Germinal center (tissue), 1 donor: ENCODE data around the gene FSD1.
"Not testable (repeated sequence)": the region's sequence is repeated elsewhere in the genome, so short reads cannot be mapped to it uniquely, and the experiment has no call there.

Experiments used
- DNase-seq: peaks from one replicate; pipeline ENCODE4 v3.0.0; 2012; ENCODE audit warnings: mixed read lengths, low spot score

FSD1 gene

GRCh38 chr19:4345342-4346019 lies 41.1 kb downstream of the FSD1 start:
- DNase-seq: no peak

GRCh38 chr19:4346020-4346383 lies 41.6 kb downstream of the FSD1 start:
- no peak for DNase-seq

GRCh38 chr19:4347521-4347920 lies 43.1 kb downstream of the FSD1 start:
- DNase-seq: no peak

GRCh38 chr19:4349225-4349624 lies 44.8 kb downstream of the FSD1 start:
- not testable (repeated sequence) for DNase-seq

GRCh38 chr19:4350111-4350510 lies 45.7 kb downstream of the FSD1 start:
- DNase-seq: no peak

DNA sequence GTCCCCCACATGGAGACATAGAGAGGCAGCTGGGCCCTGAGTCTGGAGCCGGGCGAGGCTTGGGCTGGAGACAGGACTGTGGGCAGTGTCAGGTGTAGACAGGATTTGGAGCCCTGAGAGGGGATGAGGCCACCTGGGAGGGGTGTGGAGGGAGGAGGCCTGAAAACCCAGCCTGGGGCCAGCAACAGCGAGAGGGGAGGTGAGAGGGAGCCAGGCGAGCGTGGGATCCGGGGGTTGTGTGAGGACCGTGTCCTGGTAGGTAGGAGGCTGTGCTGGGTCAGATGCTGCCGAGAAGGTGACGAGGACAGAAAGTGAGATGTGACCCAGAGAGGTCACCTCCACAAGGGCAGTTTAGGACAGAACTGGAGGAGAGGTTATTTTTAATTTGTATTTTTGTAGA lies 46.3 kb downstream of the FSD1 start:
- DNase-seq: no peak

- DNase-seq: peak; percentile 79
These were observed 48.3 kb downstream of the FSD1 start for GRCh38 chr19:4352701-4353121.

GRCh38 chr19:4354282-4354681 lies 49.9 kb downstream of the FSD1 start:
- DNase-seq: no peak

GRCh38 chr19:4354897-4355296 lies 50.5 kb downstream of the FSD1 start:
- no peak for DNase-seq

DNA sequence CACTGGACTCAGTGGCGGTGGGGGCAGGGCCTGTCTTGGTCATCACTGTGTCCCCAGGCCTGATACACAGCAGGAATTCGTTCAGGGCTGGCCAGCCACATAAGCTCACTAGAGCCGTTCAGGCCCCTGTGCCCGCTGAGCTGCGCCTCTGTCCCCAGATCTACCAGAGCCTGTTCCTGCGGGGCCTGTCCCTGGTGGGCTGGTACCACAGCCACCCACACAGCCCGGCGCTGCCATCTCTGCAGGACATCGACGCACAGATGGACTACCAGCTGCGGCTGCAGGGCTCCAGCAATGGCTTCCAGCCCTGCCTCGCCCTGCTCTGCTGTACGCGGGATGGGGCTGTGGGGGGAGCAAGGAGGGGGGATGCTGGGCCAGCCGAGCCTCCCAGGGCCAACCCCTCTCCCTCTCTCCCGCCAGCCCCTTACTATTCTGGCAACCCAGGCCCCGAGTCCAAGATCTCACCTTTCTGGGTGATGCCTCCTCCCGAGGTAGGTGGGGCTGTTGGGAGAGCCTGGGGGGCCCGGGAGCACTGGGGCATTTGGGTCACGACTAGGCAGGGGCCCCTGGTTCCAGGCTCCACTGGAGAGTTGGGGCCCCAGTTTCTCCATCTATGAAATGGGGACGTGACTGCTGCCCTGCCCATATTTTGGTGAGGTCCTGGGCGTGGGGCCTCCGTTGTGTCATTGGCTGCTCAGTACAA lies 52.8 kb downstream of the FSD1 start:
- DNase-seq: no peak

DNA sequence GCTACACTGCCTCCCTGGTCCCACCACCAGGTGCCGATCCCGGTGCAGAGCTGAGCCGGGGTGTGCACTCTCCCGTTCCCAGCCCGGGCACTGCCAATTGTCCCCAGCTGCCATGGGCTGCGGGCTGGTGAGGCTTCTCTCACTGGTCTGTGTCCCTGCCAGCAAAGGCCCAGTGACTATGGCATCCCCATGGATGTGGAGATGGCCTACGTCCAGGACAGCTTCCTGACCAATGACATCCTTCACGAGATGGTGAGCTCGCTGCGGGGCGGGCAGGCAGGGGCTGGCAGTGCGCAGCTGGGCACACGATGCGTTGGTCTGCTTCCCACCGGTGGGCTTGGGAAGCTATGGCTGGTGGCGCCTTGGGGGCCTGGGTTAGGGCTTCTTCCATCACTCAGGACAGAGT lies 53.5 kb downstream of the FSD1 start:
- DNase-seq: no peak

GRCh38 chr19:4358709-4359626 lies 54.6 kb downstream of the FSD1 start:
- no peak for DNase-seq

DNA sequence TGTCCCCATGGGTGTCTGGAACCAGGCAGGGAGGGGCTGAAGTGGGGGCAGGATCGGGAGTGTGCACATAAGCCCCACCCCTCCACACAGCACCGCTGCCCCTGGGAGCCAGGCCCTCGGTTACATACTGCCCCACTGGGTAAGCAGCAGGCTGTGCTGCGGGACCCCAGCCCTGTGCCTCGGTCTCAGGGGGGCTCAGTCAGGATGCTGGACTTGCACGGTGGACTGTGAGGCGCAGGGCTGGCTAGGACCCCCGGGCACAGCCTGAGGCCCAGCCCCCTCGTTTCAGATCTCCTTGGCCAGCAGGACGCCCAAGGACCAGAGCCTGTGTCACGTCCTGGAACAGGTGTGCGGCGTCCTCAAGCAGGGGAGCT lies 55.2 kb downstream of the FSD1 start:
- DNase-seq: no peak

GRCh38 chr19:4360081-4360569 lies 55.7 kb downstream of the FSD1 start:
- DNase-seq: no peak

DNA sequence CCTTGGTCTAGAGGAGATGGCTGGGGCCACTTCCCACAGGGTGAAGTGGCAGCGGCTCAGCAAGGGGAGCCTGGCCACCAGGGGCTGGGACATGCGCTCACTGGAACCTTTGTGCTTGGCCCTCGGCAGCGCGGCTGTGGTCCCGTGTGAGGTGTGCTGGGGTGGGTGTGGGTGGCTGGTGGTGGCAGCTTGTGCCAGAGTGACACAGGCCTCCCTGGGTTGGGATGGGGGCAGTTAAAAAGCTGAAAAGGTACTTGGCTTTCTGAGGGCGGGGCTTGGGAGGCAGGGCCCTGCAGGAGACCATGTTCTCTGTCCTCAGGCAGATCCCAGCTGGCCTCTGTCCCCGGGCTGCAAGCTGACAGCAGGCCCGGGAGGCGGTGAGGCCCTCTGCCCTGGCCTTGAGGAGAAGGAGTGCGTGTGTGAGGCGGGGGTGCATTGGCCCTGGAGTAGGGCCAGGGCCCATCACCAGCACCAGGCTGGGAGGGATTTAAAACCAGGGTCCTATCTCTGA lies 56.3 kb downstream of the FSD1 start:
- DNase-seq: no peak

DNA sequence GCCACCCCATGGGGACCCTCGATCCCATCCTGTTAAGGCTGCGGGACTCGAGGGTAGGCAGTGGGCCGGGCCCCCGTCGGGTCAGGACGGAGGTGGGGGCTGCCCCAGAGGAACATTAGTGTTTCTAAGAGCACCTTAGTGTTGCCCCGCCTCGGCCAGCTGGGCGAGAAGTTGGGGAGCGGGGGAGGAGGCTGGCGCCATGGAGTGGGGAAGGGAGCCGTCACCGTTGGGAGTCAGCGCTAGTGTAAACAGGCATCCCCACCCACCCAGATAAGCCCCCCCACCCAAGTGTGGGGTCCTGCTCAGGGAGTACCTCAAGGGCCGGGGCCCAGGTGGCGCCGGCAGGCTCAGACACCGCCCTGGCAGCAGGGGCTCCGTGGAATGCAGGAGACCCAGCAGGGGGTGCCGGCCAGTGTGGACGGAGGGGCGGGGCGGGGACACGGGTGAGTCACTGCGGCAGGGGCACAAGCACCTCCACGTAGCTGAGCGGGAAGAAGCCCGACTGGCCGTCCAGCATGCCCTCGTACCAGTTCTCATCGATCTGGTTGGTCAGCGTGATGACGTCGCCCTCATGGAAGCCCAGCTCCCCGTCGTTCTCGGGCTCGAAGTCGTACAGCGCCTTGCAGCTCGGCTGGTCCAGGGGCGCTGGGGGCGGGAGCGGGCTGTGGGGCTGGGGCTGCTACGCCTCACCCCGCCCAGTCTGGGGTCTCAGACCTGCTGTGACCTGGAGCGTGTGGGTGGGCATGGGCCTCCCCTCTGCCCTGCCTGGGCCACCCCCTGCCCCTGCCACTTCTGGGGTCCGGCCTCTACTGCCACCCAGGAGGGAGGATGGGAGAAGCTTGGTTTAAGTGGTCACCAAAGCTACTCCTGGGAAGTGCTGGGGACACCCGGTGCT lies 57.0 kb downstream of the FSD1 start:
- DNase-seq: no peak

GRCh38 chr19:4362101-4362828 lies 57.9 kb downstream of the FSD1 start:
- no peak for DNase-seq

DNA sequence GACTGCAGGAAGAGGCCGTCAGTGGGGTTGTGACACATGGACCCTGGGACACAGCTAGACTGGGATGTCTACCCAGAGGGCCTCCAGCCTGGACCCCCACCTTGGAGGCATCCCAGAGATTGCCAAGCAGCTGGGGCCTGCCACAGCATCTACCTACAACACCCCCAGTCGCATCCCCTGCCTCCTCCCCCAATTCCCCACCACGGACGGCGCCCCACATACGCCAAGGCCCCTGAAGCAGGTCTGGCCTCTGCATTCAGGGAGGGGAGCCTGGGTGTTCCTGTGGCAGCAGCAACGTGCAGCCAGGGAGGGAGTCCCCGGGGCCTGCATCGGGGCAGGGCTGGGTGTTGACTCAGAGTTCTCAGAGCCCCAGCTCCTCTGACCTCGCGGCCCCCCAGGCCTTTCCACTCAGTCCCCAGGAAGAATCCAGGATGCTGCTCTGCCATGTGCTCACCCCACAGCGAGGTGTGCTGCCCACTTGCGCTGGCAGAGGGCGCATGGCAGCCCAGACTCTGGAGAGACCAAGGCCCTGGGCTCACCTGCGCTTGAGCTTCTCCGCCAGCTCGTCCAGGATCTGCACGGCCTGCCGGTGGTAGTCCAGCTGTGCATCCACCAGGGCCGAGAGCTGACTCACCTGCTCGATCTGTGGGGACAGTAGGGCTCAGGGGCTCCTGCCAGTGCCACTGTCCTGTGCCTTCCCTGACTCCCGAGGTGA lies 58.6 kb downstream of the FSD1 start:
- DNase-seq: no peak

GRCh38 chr19:4363571-4364304 lies 59.3 kb downstream of the FSD1 start:
- DNase-seq: no peak
